Measurements from ENCODE around the gene COL18A1.

- TF ChIP-seq, protein P1, sequence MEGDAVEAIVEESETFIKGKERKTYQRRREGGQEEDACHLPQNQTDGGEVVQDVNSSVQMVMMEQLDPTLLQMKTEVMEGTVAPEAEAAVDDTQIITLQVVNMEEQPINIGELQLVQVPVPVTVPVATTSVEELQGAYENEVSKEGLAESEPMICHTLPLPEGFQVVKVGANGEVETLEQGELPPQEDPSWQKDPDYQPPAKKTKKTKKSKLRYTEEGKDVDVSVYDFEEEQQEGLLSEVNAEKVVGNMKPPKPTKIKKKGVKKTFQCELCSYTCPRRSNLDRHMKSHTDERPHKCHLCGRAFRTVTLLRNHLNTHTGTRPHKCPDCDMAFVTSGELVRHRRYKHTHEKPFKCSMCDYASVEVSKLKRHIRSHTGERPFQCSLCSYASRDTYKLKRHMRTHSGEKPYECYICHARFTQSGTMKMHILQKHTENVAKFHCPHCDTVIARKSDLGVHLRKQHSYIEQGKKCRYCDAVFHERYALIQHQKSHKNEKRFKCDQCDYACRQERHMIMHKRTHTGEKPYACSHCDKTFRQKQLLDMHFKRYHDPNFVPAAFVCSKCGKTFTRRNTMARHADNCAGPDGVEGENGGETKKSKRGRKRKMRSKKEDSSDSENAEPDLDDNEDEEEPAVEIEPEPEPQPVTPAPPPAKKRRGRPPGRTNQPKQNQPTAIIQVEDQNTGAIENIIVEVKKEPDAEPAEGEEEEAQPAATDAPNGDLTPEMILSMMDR (conservative IDR thresholded peaks at IDR 0.05; ENCODE audit: low read depth, low read length): no peak
- TF ChIP-seq EZH2 (IDR thresholded peaks at IDR 0.05; ENCODE audit: borderline replicate concordance, low read depth, low read length, poor library complexity, severe bottlenecking): no peak
These were observed 42.2 kb upstream of the COL18A1 start for GRCh38 chr21:45362748-45363145.
